GM11168 (cell line): ENCODE measurements around the gene CLEC18B.
"Not testable (repeated sequence)": the region's sequence is repeated elsewhere in the genome, so short reads cannot be mapped to it uniquely, and the experiment has no call there.

Source experiments
- in situ Hi-C: fragments of 300-500 bp; cut with MboI; formaldehyde crosslinking; loops from one replicate; pipeline ENCODE4 v1.12.0; 2022; ENCODE audit warnings: low sequenced_read_pairs; ENCODE audit not compliant: unreplicated experiment

Gene CLEC18B

DNA sequence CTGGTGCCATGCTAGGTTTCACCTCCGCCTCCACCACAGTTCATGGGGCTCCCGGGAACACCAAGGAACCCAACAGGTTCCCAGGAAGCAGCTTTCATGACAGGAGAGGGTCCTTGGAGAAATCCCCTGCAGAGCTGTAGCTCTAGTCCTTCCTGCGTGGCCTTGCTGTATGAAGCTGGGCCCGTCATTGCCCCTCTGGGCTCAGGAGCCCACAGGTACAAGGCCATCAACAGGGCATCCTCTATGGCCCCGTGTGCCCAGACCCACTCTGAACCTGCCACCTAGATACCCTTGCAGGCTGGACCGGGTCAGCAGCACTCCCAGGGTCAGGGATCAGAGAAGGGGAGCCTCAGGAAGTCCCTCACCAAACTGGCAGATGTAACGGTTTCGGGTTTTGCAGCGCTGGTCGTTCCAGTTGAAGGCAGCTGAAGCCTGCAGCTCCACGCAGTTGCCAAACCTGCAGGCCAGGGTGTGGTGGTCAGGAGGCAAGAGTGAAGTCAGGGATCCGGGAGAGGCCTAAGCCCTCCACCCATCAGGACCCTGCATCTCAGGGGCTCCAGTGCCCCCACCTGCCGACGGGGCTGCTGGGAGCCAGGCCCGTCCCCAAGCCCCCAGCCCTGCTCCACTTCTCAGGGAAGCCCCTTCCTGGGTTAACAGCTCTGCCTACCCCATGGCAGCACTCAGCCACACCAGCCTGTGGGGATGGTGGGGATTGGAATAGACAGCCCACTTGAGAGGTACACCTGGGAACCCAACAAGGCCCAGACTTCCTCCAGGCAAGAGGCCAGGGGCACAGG lies 11.9 kb downstream of the CLEC18B start:
- in situ Hi-C loops: not testable (repeated sequence)

DNA sequence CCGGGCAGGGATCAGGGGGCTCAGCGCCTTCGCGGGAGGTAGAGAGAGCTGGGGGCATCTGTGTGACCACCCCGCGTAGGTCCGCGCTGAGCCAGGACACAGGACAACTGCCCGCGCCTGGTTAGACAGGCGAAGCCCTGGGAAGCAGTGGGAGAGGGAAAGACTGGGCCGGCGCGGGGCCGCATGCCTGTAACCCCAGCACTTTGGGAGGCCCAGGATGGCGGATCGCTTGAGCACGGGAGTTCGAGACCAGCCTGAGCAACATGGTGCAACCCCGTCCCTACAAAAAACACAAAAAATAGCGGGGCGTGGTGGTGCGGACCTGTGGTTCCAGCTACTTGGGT lies 13.9 kb downstream of the CLEC18B start:
- in situ Hi-C loops: not testable (repeated sequence)

DNA sequence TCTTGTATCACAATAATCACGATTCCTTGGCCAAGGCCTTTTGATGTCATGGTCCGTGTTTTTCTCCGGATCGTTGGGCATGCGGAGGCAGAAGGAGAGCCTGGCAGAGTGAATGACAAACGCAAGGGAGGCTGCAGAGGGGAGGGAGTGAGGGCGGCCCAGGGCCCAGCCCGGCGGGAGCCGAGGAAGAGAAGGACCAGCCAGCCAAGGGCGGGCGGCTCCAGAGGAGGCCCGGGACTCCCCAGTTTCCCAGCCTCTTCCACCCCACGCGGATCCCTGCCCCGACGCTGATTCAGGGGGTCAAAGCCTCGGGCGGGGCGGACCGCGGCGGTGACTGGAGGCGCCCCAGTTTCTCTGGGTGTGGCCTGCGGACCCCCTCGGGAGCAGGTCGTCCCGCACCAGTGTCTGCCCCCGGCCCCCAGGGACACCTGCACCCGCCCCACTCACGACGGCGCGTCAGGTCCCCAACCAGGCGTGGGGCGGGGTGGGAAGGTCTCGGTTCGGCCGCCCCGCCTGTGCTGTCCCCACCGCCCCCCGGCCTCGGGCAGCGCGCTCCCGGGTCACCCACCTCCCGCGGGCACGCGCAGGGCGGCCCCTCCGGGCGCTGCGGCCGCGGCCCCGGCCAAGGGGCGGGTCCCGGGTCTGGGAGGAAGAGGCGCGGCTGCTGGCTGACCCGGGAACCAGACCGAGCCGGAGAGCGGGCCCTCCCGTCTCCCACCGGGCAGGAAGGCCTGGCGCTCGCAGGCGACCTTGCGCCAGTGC lies 14.5 kb downstream of the CLEC18B start:
- in situ Hi-C loops: not testable (repeated sequence)

DNA sequence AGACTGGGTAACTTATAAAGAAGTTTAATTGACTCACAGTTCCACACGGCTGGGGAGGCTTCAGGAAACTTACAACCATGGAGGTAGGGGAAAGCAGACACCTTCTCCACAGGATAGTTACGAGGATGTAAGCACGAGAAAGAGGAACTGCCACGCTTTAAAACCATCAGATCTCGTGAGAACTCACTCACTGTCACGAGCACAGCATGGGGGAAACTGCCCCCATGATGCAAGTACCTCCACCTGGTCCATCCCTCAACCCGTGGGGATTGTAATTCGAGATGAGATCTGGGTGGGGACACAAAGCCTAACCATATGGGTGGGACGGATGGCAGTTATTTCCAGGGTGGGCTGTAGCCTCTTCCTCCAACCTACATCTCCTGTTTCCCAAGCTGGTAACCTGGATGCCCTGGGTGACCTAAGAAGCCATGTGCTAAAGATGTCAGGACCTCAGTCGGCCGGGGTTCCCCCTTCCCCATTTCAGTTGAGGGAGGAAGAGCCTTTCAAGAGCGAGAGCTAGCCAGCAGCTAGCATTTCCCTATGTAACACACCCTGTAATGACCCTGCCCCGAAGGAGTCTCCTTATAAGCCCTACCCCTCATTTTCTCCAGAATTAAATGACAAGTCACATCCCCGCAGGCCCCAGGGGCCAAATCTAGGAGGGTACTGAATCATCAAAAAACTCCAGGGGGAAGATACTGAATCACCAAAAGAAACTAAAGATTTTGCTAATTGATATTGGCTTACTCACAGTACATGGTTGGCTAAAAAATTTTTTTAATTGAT lies 16.9 kb downstream of the CLEC18B start:
- in situ Hi-C loops: not testable (repeated sequence)

DNA sequence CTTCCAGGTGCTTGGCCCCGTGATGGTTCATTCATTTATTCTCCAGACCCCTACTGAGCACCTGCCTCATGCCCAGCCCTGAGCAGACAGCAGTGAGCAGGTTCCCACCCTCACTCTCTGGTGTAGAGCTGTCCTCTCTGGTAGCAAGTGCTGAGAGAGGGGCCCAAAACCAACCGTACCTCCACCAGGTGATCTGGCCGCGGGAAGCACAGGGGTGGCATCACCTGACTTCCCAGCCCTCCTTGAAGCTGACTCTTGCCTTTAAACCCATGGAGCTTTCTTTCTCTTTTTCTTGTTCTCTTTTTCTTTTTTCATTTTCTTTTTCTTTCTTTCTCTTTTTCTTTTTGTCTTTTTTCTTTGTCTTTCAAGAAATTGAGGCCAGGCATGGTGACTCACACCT lies 21.0 kb downstream of the CLEC18B start:
- in situ Hi-C loops: not testable (repeated sequence)

DNA sequence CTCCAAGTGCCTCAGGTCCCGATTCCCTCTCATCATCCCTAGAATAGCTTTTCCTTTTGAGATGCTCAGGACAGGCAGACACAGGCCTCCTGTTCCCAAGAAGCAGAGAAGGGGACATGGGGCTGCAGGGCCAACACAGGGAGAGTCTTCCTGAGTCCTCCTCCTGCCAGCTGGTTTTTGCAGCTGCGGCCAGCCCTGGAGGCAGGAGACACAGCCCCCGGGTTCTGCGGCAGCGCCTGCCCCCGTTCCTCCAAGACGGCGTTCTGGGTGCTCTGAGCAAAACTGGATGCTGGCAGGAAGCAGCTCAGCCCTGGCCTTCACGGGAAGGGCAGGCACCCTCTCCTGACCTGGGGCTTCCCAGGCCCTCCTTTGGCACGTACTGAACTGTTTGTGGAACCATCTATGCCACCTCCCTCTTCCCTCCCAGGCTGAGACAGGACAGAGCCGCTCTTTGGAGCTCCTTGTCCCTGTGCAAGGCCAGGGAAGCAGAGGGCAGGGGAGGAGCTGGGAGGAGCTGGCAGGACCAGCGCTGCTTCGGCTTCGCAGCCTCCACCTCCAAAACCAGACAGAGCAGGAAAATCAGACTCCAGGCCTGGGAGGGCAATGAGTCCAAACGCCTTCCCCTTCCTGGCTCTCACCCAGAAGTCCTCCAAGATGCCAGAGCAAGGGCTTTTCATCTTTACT lies 22.9 kb downstream of the CLEC18B start:
- in situ Hi-C loops: not testable (repeated sequence)

DNA sequence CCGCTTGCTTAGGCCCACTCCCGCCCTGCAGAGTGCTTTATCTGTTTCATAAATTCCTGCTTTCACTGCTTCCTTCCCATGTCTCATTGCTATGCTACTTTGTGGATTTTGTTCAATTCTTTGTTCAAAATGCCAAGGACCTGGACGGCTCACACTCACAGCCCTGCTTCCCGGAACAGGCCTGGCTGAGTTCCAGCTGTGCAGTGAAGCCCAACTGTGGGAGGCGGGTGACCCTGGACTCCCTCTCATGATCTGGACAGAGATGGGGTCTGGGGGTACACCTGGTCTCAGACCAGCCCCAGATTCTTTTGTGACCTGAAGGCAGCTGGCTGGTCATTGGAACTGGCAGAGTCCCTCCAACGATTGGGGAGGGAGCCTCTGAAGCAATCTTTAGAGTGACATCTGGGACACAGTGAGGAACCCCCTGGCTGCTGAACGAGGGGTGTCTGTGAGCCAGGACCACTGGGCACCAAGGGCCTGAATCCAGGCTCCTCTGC lies 24.7 kb downstream of the CLEC18B start:
- in situ Hi-C loops: not testable (repeated sequence)

DNA sequence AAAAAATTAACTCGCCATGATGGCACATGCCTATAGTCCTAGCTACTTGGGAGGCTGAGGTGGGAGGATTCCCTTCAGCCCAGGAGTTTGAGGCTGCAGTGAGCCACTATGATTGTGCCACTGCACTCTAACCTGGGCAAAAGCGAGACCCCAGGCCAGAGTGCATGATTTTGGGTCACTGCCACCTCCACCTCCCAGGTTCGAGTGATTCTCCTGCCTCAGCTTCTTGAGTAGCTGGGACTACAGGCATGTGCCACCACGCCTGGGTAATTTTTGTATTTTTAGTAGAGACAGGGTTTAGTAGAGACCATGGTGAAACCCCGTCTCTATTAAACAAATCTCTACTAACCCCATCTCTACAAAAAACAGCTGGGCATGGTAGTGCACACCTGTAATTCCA lies 26.7 kb downstream of the CLEC18B start:
- in situ Hi-C loops: not testable (repeated sequence)

DNA sequence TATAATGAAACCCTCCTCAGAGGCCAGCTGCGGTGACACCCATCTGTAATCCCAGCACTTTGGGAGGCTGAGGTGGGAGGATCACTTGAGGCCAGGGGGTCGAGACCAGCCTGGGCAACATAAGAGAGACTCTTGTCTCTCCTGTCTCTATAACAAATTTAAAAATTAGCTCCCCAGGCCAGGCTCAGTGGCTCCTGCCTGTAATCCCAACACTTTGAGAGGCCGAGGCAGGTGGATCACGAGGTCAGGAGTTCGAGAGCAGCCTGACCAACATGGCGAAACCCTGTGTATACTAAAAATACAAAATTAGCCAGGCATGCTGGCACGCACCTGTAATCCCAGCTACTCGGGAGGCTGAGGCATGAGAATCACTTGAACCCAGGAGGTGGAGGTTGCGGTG lies 27.1 kb downstream of the CLEC18B start:
- in situ Hi-C loops: not testable (repeated sequence)

DNA sequence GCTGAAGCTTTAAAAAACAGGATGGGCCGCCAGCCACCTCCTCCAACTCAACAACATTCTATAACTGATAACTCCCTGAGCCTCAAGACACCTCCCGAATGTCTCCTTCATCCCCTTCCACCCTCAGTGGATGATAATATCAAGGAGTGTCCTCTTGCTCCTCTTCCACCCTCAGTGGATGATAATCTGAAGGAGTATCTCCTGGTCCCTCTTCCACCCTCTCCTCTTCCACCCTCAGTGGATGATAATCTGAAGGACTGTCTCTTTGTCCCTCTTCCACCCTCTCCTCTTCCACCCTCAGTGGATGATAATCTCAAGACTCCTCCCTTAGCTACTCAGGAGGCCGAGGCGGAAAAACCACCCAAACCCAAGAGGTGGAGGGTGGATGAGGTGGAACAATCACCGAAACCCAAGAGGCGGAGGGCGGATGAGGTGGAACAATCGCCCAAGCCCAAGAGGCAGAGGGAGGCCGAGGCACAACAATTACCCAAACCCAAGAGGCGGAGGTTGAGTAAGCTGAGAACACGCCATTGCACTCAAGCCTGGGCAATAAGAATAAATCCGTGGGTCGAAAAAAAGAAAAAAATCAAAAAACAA lies 29.7 kb downstream of the CLEC18B start:
- in situ Hi-C loops: not testable (repeated sequence)

DNA sequence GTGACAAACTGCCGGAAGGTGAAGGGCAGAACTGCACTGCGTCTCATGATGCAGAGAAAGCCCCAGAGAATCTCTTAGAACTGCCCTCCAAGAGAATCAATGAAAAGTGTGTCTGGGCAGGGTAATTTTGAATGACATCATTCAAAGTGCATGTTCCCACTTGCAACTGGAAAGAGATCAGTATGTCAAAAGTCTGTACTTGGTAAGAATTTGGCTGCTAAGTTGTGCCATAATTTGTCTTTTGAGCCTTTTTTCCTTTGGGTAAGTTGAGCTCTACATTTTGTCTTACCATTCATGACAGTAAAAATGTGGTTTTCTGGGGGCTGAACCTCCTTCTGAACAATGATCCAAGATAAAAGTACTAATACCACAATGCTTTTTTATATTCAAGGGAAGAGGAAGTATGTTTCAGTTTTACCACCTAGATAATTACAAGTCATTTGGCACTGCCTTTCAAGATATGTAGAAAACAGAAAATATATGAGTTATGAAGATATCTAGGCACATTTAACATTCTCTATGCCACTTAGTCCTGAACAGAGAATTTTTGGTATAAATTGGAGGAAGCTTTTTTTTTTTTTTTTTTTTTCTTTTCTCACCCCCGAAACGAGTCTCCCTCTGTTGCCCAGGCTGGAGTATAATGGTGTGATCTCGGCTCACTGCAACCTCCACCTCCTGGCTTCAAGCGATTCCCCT lies 38.8 kb downstream of the CLEC18B start:
- in situ Hi-C loops: not testable (repeated sequence)

DNA sequence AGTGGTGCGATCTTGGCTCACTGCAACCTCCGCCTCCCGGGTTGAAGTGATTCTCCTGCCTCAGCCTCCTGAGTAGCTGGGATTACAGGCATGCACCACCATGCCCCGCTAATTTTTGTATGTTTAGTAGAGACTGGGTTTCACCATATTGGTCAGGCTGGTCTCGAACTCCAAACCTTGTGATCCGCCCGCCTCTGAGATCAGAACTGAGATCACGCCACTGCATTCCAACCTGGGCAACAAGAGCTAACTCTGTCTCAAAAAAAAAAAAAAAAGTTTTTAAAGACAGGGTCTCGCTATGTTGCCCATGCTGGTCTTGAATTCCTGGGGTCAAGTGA lies 47.5 kb downstream of the CLEC18B start:
- in situ Hi-C loops: not testable (repeated sequence)

DNA sequence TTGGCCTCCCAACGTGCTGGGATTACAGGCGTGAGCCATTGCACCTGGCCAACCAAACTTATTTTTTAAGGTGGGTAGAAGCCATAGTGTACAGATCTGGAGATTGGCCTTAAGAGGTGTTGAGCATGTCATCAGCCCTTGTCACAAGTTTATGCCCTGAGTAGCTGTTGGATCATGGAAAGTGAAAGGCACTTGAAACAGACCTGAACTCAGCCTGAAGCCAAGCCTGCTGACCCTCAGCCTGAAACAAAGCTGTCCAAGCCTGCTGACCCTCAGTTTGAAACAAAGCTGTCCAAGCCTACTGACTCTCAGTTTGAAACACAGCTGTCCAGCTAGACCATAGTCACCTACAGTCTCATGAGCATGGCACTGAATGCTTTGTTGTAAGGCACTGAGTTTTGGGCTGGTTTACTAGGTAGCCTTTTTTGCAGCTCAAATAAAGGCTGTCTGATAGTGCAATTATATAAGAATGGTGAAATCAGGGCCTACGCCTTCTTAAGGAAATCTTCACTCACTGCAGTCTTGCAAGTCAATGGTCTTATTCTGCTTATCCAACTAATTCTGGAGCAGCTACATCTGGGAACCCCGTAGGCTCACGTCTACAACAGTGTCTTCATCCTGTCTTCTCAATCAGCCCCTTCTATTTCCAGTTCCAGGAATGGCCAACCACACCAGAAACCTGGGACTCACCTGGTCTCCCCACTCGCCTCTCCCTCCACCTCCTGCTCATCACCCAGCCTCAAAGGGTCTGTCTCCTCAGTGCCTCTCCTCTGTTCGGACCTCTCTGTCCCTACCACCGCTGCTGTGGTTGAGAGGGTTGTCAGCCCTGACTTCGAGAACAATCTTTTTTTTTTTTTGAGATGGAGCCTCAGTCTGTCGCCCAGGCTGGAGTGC lies 48.1 kb downstream of the CLEC18B start:
- in situ Hi-C loops: no loop called here

DNA sequence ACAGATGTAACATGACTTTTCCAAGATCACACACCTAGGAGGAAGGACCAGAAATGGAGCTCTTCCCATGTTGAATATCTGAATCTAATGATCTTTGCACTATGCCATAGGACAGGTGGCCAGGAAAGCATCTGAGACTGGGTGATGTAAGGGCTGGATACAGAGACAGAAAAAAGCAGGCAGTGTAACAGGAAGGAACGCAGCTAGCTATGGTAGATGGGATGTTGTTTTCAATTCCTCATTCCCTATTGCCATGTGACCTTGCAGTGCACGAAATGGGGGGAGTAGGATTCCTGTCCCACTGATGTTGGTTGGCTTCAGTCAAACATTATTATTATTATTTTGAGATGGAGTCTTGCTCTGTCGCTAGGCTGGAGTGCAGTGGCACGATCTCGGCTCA lies 48.9 kb downstream of the CLEC18B start:
- in situ Hi-C loops: no loop called here

DNA sequence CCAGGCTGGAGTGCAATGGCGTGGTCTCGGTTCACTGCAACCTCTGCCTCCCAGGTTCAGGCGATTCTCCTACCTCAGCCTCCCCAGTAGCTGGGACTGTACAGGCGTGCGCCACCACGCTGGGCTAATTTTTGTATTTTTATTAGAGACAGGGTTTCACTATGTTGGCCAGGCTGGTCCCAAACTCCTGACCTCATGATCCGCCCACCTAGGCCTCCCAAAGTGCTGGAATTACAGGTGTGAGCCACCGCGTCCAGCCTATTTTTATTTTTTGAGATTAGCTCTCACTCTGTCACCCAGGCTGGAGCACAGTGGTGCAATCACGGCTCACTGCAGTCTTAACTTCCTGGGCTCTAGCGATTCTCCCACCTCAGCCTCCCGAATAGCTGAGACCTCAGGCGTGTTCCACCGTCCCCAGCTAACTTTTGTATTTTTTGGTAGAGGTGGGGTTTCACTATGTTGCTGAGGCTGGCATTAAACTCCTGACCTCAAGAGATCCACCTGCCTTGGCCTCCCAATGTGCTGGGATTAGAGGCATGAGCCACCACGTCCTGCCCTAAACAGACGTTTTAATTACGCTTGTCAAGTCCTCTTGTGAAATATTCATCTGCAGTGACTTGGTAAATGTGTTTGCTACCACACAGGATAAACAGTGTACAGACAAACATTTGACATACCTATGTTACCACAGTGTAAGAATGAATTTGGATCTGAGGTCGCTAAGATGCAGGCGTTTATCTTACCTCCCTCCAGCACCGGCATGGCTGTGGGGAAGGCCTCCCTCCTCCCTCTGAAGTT lies 50.7 kb downstream of the CLEC18B start:
- in situ Hi-C loops: not testable (repeated sequence)

DNA sequence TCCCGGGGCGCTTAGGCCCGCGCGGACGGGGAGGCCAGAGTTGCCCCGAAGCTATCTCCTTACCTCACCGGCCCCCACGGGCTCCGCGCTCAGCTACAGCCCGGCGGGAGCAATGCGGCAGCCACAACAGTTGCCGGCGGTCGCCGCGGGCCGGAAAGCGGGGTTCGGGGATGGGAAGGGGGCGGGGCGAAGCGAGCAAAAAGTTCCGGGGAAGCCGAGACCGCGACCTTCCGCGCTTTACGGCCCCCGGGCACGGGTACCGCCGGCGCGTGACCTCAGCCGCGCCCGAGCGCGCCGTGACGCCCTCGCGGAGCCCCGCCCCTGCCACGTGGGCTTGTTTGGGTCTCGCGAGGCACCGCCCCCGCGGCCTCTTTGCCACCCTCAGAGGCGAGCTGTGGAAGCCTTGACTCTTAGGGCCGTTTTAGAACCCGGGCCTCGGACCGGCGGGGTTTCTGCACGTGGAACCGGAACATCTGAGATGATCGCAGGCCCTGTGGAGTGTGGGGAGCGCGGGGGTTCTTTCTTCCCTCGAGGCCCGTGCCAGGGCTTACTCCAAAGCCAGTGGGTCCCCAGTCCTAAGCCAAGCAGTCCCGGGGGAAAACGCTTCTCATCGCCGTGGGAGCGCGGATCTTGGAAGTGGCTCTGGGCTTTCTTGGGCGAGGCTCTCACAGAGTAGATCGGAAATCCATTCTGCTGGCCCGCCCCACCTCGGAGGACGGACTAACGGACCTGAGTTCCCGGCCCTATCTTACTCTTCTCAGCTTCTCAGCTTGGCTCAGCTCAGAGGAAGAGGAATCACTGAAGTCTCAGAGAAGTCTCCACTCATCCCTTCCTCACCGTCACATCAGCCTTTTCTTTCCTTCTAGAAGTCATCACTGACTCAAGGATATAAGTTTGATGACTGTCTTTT lies 53.0 kb downstream of the CLEC18B start:
- in situ Hi-C loops: not testable (repeated sequence)
